GM21528 (cell line): ENCODE measurements around the gene SUCLG1.

ENCODE experiments used
- ATAC-seq: cut with Tn5 transposase; IDR thresholded peaks from one replicate; pipeline ENCODE4 v1.9.1; 2021; ENCODE audit warnings: mild to moderate bottlenecking, moderate library complexity; ENCODE audit not compliant: unreplicated experiment, low FRiP score

SUCLG1 gene

GRCh38 chr2:84467389-84467788, 8.3 kb upstream of the SUCLG1 start:
- no peak for ATAC-seq

- ATAC-seq: no peak
These were observed 2.2 kb upstream of the SUCLG1 start for GRCh38 chr2:84461310-84461709.

GRCh38 chr2:84460670-84461069, 1.6 kb upstream of the SUCLG1 start:
- no peak for ATAC-seq

GRCh38 chr2:84459944-84460429, 907 bp upstream of the SUCLG1 start:
- no peak for ATAC-seq

- ATAC-seq: peak; percentile 46
These were observed 496 bp downstream of the SUCLG1 start for GRCh38 chr2:84458551-84459017.

GRCh38 chr2:84457686-84458085, 1.4 kb downstream of the SUCLG1 start:
- no peak for ATAC-seq

- ATAC-seq: no peak
These were observed 2.9 kb downstream of the SUCLG1 start for GRCh38 chr2:84456156-84456555.

- no peak for ATAC-seq
These were observed 4.5 kb downstream of the SUCLG1 start for GRCh38 chr2:84454581-84454980.

- ATAC-seq: no peak
These were observed 6.5 kb downstream of the SUCLG1 start for GRCh38 chr2:84452624-84453023.

- ATAC-seq: no peak
These were observed 7.5 kb downstream of the SUCLG1 start for GRCh38 chr2:84451579-84451978.

GRCh38 chr2:84450288-84451227, 8.5 kb downstream of the SUCLG1 start:
- ATAC-seq: no peak

GRCh38 chr2:84449711-84450110, 9.4 kb downstream of the SUCLG1 start:
- no peak for ATAC-seq

GRCh38 chr2:84449055-84449454, 10.0 kb downstream of the SUCLG1 start:
- no peak for ATAC-seq

GRCh38 chr2:84443477-84443876, 15.6 kb downstream of the SUCLG1 start:
- ATAC-seq: no peak

- ATAC-seq: no peak
These were observed 16.2 kb downstream of the SUCLG1 start for GRCh38 chr2:84442888-84443287.

- no peak for ATAC-seq
These were observed 17.6 kb downstream of the SUCLG1 start for GRCh38 chr2:84441505-84441904.

GRCh38 chr2:84441036-84441435, 18.0 kb downstream of the SUCLG1 start:
- no peak for ATAC-seq

GRCh38 chr2:84435345-84436025, 23.6 kb downstream of the SUCLG1 start:
- ATAC-seq: no peak

GRCh38 chr2:84429328-84429727, 29.8 kb downstream of the SUCLG1 start:
- ATAC-seq: no peak

- ATAC-seq: peak; percentile 68
These were observed 31.6 kb downstream of the SUCLG1 start for GRCh38 chr2:84427235-84428138.
